ENCODE data around the gene CDK12.
"Not testable (repeated sequence)": the region's sequence is repeated elsewhere in the genome, so short reads cannot be mapped to it uniquely, and the experiment has no call there.

DNA sequence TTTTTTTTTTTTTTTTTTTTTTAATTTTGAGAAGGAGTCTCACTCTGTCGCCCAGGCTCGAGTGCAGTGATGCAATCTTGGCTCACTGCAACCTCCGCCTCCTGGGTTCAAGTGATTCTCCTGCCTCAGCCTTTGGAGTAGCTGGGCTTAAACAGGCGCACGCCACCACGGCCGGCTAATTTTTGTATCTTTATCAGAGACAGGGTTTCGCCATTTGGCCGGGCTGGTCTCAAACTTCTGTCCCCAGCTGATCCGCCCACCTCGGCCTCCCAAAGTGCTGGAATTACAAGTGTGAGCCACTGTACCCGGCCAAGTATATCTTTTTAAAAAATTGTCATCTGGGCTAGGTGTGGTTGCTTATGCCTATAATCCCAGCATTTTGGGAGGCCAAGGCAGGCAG, 35.6 kb downstream of the CDK12 start:
- not testable (repeated sequence) for TF ChIP-seq CTCF, POLR2A (IDR thresholded peaks at IDR 0.05)

All from adrenal gland (tissue), 5 donors.